Suppressor macrophage treated with lipopolysaccharide for 1 hour (primary cell): ENCODE measurements around the gene MTERF4.

Experiments
- DNase-seq, 3 donors: peaks; one replicate each; pipeline ENCODE4 v3.0.0-alpha.2; 2020 to 2022

MTERF4 gene

GRCh38 chr2:241133436-241133820 lies 31.3 kb upstream of the MTERF4 start:
- DNase-seq, result no peak

- DNase-seq, result no peak
These were observed 30.7 kb upstream of the MTERF4 start for GRCh38 chr2:241132538-241133435.

DNA sequence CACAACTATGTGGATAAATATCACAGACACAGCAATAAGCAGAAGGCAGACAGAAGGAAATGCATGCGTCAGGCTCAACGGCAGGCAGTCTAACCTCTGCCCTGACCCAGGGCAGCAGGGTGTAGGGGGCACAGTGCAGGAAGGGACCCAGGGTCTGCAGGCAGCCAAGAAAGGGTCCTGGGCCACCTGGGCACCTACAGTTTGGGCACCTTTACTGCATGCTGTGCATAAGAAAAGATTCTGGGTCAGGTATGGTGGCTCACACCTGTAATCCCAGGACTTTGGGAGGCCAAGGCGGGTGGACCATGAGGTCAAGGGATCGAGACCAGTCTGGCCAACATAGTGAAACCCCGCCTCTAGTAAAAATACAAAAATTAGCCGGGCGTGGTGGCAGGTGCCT lies 29.4 kb upstream of the MTERF4 start:
- DNase-seq, result no peak

- no peak for DNase-seq
These were observed 28.2 kb upstream of the MTERF4 start for GRCh38 chr2:241130316-241130715.

DNA sequence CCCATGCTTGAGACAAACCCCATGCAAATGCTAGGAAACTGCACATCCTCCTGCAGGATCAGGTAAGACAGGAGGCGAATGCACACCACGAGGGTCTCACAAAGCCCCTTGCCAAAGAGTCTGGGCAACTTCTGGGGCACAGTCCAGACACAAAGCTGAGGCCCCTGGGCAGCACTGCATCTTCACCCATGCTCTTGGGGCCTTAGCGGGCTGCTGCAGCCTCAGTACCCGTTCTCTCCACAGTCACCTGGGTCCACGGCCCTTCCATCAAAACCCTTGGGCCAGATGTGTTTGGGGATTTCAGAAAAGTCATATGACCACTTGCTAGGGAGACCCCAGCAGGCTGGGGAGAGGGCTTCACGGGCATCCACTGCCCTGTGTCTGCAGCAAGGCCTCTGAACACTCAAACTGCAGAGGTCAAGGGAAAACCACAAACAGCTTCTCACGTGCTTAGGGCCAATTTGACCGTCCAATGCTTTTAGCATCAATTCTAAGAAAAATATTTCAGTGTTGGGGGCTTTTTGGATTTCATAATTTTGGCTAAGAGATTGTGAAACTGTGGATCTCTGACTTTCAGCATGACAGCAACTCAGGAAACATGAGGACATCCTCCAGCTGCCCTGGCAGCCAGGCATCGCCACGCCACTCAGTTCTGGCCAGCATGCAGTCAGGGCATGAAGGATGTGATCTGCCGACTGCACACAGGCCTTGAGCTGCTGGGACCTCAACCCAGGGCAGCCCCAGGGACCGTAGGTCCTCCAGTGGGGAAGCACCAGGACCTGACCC lies 27.2 kb upstream of the MTERF4 start:
- DNase-seq, result peak; percentile 32 to 47 (median 38)

DNA sequence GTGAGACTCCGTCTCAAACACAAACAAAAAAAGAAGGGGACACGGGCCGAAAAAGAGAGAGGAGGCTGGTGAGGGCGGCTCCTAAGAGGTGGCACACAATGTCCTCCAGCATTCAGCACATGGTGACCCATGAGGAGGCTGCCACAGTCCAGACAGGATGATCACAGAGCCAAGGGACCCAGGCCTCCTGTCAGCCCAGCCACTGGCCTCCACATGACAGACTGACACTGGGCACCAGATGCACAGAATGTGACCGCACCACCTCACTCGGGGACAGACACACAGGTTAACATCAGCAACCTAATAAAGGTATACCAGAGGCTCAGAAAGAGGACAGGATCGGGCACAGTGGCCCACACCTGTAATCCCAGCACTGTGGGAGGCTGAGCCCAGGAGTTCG lies 26.2 kb upstream of the MTERF4 start:
- no peak for DNase-seq

GRCh38 chr2:241126771-241127202 lies 24.7 kb upstream of the MTERF4 start:
- no peak for DNase-seq

DNA sequence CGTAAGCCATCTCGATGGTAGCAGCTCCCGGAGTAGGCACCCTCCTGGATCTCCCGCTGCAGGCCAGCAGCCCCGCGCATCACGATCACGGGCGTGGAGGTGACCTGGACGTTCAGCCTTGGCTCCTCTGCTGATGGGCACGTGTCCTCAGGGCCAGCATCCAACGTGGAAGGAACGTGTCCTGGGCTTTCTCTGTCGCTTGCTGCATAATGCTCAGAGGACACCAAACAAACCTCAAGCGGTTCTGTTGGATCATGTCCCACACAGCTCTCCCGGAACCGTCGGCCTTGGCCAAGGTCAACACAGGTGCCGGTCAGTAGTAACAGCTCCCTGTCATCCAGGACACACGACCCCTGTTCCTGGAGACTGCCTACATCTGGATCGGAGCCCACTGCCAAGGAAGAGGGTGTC lies 24.1 kb upstream of the MTERF4 start:
- no peak for DNase-seq

DNA sequence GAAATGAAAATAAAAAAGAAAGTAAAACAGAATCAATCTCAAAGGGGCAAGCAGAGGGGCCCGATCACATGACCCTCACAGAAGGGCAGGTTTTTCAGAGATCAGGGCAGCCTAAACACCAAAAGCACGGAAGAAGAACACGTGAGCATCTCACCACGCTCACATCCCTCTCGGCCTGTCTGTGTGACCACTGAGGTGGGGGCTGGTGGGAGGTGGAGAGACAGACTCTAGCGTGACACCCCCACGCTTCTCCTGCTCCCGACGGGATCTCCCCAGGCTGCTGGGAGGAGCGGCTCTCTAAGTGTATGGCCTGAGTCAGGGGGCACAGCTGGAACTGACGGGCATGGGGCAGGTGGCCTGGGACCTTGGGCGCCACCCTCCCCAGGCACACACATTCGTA lies 23.5 kb upstream of the MTERF4 start:
- no peak for DNase-seq

- DNase-seq, result no peak
These were observed 21.9 kb upstream of the MTERF4 start for GRCh38 chr2:241123816-241124536.

GRCh38 chr2:241122376-241123002 lies 20.4 kb upstream of the MTERF4 start:
- DNase-seq, result no peak

- DNase-seq, result no peak
These were observed 18.9 kb upstream of the MTERF4 start for GRCh38 chr2:241121008-241121407.

- peak in 1 of 3 donors; percentile 8 for DNase-seq
These were observed 18.4 kb upstream of the MTERF4 start for GRCh38 chr2:241120440-241120839.

GRCh38 chr2:241118737-241119505 lies 16.8 kb upstream of the MTERF4 start:
- DNase-seq, result no peak

DNA sequence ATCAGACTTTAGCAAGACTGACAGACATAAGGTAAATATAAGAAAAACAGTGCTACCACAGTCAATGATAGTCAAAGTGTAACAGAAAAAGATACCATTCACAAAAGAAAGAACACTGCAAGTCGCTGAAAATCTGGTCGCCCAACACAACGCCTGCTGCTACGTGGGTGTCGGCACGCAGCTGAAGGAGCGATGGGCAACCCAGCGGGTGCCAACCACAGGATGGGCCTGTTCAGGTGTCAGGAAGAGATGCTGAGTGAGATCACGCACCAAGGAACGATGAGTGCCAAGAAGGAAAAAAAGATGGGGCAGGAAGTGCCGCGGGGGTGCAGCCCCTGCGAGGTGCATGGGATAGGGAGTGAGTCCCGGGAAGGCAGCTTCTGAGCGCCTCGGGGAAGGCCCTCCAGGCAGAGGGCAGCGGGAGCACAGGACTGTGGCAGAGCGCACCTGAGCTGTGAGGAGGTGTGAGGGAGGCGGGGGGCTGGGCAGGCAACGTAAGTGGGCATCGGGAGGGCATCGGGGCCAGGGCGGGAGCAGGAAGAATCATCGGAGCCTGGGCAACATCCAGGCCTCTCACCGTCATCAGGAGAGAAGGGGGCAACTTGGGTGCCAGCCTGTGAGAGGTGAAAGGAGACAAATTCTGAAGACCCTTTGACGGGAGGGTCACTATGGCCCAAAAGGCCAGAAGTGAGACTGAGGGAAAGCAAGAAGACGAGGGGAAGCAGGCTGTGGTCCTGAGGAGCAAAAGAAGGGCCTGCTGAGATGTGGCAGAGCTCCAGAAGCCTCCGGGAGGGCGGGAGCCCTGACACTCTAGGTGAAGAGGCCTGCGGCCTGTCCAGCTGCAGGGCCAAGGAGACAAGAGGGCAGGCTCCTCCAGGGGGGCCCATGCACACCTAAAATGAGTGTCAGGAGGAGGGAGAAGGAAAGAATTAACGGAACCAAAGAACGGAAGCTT lies 14.8 kb upstream of the MTERF4 start:
- DNase-seq, result no peak

- DNase-seq, result no peak
These were observed 13.3 kb upstream of the MTERF4 start for GRCh38 chr2:241115361-241115760.

DNA sequence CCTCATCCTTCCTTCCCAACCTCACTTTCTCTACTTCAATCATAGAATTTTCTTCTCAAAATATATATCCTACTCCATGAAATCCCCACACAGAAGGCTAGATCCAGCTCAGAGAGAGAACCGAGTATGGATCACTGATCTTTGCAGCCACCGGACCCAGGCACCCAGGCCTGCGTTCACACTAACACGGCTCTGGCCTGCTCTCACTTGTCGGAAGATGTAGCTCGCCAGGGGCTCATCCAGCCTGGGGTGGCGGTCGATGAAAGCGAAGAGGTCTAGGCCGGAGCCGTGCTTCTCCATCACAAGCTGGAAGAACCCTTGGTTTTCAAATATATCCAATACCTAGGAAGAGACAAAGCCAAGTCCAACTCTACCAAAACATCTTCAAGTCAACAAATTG lies 12.7 kb upstream of the MTERF4 start:
- DNase-seq, result no peak

DNA sequence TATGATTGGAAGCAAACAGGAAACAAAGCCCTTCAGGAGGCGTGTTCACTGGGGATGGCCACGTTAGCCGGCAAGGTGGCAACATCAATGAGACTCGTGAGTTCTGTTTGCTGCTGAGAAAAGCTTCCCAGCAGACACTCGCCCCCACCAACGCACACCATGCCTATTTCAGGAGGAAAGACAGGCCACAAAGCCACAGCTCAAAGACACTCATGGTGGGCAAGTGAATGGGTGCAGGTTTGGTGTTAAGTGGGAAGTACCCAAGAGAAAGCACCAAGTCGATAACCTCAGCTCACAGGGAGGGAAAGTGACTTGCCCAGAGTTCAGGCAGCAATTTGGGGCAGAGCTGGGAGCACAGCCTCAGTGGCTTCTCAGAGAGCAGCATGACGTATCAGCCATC lies 10.5 kb upstream of the MTERF4 start:
- no peak for DNase-seq

- DNase-seq, result no peak
These were observed 10.0 kb upstream of the MTERF4 start for GRCh38 chr2:241112046-241112445.

GRCh38 chr2:241111440-241111805 lies 9.3 kb upstream of the MTERF4 start:
- no peak for DNase-seq
